A673 (cell line): ENCODE results near the gene NCOA7. TPM values are rescaled to one million over a fixed set of nuclear protein-coding genes. Genes with fewer than 3 reads are reported as not detected.
"Not testable (repeated sequence)": the region's sequence is repeated elsewhere in the genome, so short reads cannot be mapped to it uniquely, and the experiment has no call there.

Source experiments
- BruUV-seq: library from RNA; stranded (reverse); fragments of 400-500 nt; replicated peaks from 2 replicates; lab custom pipeline; 2021; lab: Mats Ljungman, UMichigan
- CTCF ChIA-PET: fragments of 300-600 bp; sonication (Branson Sonifier 250); formaldehyde crosslinking; loops from one replicate; lab custom pipeline; 2022; ENCODE audit warnings: antibody characterized with exemption; lab: Charles Lee
- POLR2A ChIA-PET: fragments of 300-600 bp; sonication (Branson Sonifier 250); formaldehyde crosslinking; loops from one replicate; lab custom pipeline; 2022; ENCODE audit warnings: antibody characterized with exemption; ENCODE audit not compliant: low non-redundant PET; lab: Charles Lee
- DNase-seq: peaks from one replicate; pipeline ENCODE4 v3.0.0-alpha.2; 2015; ENCODE audit warnings: low spot score
- H3K27ac ChIP-seq: fragments of 200-600 bp; sonication (generic); 2 replicates; pipeline ENCODE4 v1.5.1; 2016; ENCODE audit warnings: mixed run types, low read depth, mild to moderate bottlenecking, mixed read lengths, antibody characterized with exemption, low read length; ENCODE audit not compliant: poor library complexity, severe bottlenecking
- H3K27me3 ChIP-seq: fragments of 200-600 bp; sonication (generic); replicated peaks from 2 replicates; pipeline ENCODE4 v1.6.1; 2017; ENCODE audit warnings: mixed run types, low read depth, mild to moderate bottlenecking, mixed read lengths, antibody characterized with exemption, low read length; ENCODE audit not compliant: insufficient read depth, poor library complexity
- H3K36me3 ChIP-seq: fragments of 200-600 bp; sonication (generic); 2 replicates; pipeline ENCODE4 v1.6.1; 2016; ENCODE audit warnings: mixed run types, mild to moderate bottlenecking, mixed read lengths, antibody characterized with exemption, low read length; ENCODE audit not compliant: insufficient read depth, poor library complexity, severe bottlenecking
- H3K4me1 ChIP-seq: fragments of 200-600 bp; sonication (generic); 2 replicates; pipeline ENCODE4 v1.6.1; 2017; ENCODE audit warnings: mixed run types, mild to moderate bottlenecking, mixed read lengths, antibody characterized with exemption, low read length; ENCODE audit not compliant: insufficient read depth, poor library complexity, severe bottlenecking
- H3K4me3 ChIP-seq: fragments of 200-600 bp; sonication (generic); 2 replicates; pipeline ENCODE4 v1.5.1; 2016; ENCODE audit warnings: low read depth, mixed run types, mild to moderate bottlenecking, mixed read lengths, low read length; ENCODE audit not compliant: poor library complexity, severe bottlenecking
- H3K9me3 ChIP-seq: fragments of 200-600 bp; sonication (generic); 2 replicates; pipeline ENCODE4 v1.6.1; 2016; ENCODE audit warnings: mixed run types, low read depth, mild to moderate bottlenecking, mixed read lengths, antibody characterized with exemption, low read length; ENCODE audit not compliant: poor library complexity, severe bottlenecking
- CTCF ChIP-seq: fragments of 300-800, 200-600 bp; sonication (generic); conservative IDR thresholded peaks from 2 replicates; pipeline ENCODE4 v1.5.1; 2017; ENCODE audit warnings: low read depth, mild to moderate bottlenecking, antibody characterized with exemption, low read length, moderate library complexity, mixed read lengths
- EZH2 ChIP-seq: fragments of 200-600 bp; sonication (generic); IDR thresholded peaks from 2 replicates; pipeline ENCODE4 v1.6.1; 2017; ENCODE audit warnings: borderline replicate concordance, low read depth, mild to moderate bottlenecking, mixed read lengths, antibody characterized with exemption, low read length; ENCODE audit not compliant: poor library complexity, severe bottlenecking
- intact Hi-C: fragments of 100-400 bp; cut with micrococcal nuclease; formaldehyde crosslinking; loops from one replicate; pipeline ENCODE4 v1.10.0; 2022; ENCODE audit not compliant: unreplicated experiment
- total RNA-seq: library from RNA; stranded (reverse); gene quantifications from 2 replicates; pipeline ENCODE4 v1.2.3, GENCODE V29; 2021

NCOA7 gene
- total RNA-seq, 1 experiment from 2014 or later: 33.5 TPM

DNA sequence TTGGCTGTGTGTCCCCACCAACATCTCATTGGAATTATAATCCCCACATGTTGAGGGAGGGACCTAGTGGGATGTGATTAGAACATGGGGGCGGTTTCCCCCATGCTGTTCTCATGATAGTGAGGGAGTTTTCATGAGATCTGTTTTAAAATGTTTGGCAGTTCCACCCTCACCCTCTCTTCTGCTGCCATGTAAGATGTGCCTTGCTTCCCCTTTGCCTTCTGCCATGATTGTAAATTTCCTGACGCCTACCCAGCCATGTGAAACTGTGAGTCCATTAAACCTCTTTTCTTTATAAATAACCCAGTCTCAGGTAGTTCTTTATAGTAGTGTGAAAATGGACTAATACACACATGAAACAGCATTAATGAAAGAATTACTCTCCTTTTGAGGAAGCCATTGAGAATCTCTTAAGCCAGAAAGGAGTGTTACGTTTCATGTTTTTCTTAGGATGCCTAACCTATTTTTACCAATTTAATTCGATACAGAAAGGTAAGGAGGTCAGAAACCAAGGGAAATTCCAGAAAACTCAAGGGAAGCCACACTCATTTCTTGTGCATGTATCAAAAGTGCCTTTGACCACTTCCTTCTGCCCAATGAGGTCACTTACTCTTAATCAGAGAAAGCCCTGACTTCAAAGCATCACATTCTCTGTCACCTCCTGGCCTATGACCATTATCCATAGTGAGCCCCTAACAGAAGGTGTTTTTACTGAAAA is 141.1 kb downstream of the NCOA7 start:
- BruUV-seq: no TSS peak
- Histone ChIP-seq H3K36me3 (no peaks in the 10 kb centered on the region), H3K27me3 (no peaks in the 10 kb centered on the region), H3K27ac (no peak overlapping the region), H3K4me3 (no peak overlapping the region), H3K9me3 (no peaks in the 10 kb centered on the region), H3K4me1 (no peaks in the 10 kb centered on the region)
- intact Hi-C loops: no loop called here
- POLR2A ChIA-PET: no interaction called here
- no peak for DNase-seq
- TF ChIP-seq CTCF (no peak), EZH2 (no peak)
- CTCF ChIA-PET: no interaction called here

DNA sequence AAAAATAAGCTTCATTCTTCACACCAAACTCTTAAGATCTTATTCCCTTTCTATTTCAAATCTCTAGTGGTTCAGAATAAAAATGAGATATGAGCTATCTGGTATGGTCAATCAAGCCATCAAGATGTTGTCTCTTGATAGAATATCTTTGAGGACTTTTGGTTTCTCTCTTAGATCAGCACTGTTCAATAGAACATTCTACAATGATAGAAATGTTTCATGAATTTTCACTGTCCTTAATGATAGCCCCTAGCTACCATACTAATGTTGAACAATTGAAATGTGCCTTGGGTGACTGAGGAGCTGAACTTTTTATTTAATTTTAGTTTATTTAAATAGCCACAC is 141.7 kb downstream of the NCOA7 start:
- no peak for TF ChIP-seq EZH2
- no peak for TF ChIP-seq CTCF
- Histone ChIP-seq H3K4me1 (no peaks in the 10 kb centered on the region), H3K4me3 (no peak overlapping the region), H3K27me3 (no peaks in the 10 kb centered on the region), H3K9me3 (no peaks in the 10 kb centered on the region), H3K27ac (no peak overlapping the region), H3K36me3 (no peaks in the 10 kb centered on the region)
- CTCF ChIA-PET: no interaction called here
- BruUV-seq: no TSS peak
- POLR2A ChIA-PET: no interaction called here
- intact Hi-C loops: no loop called here
- DNase-seq: no peak

DNA sequence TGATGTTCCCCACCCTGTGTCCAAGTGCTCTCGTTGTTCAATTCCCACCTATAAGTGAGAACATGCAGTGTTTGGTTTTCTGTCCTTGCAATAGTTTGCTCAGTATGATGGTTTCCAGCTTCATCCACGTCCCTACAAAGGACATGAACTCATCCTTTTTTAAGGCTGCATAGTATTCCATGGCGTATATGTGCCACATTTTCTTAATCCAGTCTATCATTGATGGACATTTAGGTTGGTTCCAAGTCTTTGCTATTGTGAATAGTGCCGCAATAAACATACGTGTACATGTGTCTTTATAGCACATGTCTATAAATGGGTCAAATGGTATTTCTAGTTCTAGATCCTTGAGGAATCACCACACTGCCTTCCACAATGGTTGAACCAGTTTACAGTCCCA is 144.8 kb downstream of the NCOA7 start:
- DNase-seq, H3K4me1 ChIP-seq, CTCF ChIA-PET, H3K4me3 ChIP-seq, H3K27me3 ChIP-seq, BruUV-seq, POLR2A ChIA-PET, H3K9me3 ChIP-seq, intact Hi-C loops, H3K36me3 ChIP-seq, H3K27ac ChIP-seq: not testable (repeated sequence)

GRCh38 chr6:125939026-125939425 is 148.3 kb downstream of the NCOA7 start:
- Histone ChIP-seq H3K27me3 (no peaks in the 10 kb centered on the region), H3K4me1 (peaks cover 8% of the 10 kb centered on the region), H3K4me3 (no peak overlapping the region), H3K9me3 (no peaks in the 10 kb centered on the region), H3K36me3 (no peaks in the 10 kb centered on the region), H3K27ac (no peak overlapping the region)
- no peak for DNase-seq
- no peak for TF ChIP-seq EZH2
- no peak for TF ChIP-seq CTCF
- POLR2A ChIA-PET: no interaction called here
- BruUV-seq: no TSS peak
- CTCF ChIA-PET: no interaction called here
- intact Hi-C loops: no loop called here
